Medulla oblongata (tissue), 1 donor: ENCODE measurements around the gene PHOX2B.

ENCODE experiments used
- DNase-seq: peaks from one replicate; pipeline ENCODE4 v3.0.0-alpha.2; 2015; ENCODE audit errors: extremely low spot score

The PHOX2B gene

GRCh38 chr4:41748571-41749475 is at the start of gene PHOX2B:
TSS of gene PHOX2B (minus strand) at chr4:41748725. CDS start at chr4:41748610, 115 bp downstream.
- no peak for DNase-seq

- no peak for DNase-seq
Observed at GRCh38 chr4:41797260-41797659, 48.7 kb upstream of the PHOX2B start.

DNA sequence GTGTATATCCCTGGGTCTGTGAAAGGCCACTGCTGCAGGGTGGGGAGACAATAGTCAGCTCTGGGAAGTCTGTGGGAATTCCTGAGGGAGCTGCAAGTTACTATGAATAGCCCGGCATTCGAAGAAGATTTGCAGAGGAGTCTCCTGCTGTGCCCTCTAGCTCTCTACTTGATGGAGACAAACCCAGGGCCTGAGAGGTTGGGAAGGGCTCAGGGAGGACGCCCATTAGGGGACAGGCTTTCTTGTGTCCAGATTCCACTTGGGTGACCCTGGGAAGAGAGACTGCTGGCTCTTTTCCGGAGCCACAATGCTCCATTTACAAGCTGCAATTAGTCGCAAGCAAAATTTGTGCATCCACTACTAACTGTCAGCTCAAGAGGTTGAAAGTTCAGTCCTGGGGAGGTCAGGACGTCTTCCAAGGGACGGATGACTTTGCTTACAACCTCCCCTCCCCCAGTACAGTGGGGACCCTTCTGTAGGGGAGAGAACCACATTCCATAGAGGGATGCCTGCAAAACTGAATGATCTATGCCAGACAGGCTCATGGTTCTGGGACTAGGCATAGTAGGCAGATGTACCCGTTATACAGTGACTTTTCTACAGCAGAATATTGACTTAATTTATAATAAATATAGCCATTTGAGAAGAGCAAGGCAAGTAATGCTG is 48.2 kb upstream of the PHOX2B start:
- no peak for DNase-seq

GRCh38 chr4:41795796-41796385 is 47.4 kb upstream of the PHOX2B start:
- no peak for DNase-seq

DNA sequence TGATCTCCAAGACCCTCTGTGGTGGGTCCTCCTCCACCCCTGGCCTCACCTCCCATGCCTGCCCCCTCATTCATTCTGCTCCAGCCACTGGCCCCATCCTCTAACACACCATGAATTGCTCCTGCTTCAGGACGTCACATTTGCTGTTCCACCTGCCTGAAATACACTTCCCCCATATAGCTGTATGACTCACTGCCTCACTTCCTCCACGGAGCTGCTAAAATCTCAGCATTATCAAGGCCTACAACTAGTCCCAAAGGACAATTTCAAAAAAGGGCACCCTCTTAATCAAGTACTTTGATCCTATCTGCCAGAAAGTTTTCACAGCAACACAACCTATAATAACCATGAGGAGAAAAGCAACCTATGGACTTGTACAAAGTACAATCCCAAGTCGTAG is 43.6 kb upstream of the PHOX2B start:
- DNase-seq: no peak

- DNase-seq: no peak
Observed at GRCh38 chr4:41791557-41791956, 43.0 kb upstream of the PHOX2B start.

GRCh38 chr4:41787931-41788330 is 39.4 kb upstream of the PHOX2B start:
- no peak for DNase-seq

- DNase-seq: no peak
Observed at GRCh38 chr4:41785665-41786064, 37.1 kb upstream of the PHOX2B start.

- no peak for DNase-seq
Observed at GRCh38 chr4:41784191-41784979, 35.9 kb upstream of the PHOX2B start.

DNA sequence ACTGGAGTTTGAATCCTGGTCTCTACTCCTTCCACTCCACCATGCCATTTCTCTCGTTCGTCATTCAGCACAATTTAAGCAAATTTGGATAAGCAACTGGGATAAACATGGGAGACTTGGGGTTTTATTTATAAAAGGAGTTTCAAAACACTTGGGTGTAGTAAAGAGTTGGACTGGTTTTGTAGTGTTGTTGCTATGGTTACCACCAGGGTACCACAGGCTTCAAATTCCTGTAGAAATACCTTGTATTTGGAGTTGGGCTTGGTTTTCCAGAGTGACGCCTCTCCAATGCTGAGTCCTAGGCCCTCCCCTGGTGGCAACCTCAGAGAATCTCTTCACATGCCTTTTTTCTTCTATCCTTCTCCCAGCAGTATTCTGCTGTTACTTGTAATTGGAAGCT is 27.9 kb upstream of the PHOX2B start:
- DNase-seq: no peak

GRCh38 chr4:41763729-41764128 is 15.2 kb upstream of the PHOX2B start:
- DNase-seq: no peak

GRCh38 chr4:41758884-41759283 is 10.4 kb upstream of the PHOX2B start:
- DNase-seq: no peak

DNA sequence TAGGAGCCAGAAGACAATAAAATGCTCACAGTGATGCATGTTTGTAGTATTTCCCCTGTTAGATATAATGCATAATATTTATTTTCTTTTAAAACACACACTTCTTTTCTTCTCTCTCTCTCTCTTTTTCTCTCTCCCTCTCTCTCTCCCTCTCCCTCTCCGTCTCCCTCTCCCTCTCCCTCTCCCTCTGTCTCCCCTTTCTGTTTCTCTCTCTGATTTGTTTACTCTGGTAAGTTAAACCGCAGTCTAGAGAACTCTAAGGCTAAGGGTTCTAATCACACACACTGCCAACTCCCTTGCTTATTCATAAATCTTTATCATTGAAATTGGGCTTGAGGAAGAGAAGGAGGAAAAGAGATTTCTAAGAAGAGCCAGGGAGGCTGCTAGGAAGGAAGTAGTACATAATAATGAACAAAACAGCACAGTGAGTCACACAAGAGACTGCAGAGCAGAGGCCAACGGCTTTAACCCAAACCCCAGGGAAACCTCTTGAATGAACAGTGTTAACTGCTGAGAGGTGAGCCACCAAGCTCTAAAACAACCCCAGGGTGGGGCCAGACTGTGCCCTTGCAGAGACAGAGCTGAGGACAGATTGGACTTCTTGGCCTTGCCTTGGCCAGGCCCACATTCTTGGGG is 9.1 kb upstream of the PHOX2B start:
- no peak for DNase-seq

DNA sequence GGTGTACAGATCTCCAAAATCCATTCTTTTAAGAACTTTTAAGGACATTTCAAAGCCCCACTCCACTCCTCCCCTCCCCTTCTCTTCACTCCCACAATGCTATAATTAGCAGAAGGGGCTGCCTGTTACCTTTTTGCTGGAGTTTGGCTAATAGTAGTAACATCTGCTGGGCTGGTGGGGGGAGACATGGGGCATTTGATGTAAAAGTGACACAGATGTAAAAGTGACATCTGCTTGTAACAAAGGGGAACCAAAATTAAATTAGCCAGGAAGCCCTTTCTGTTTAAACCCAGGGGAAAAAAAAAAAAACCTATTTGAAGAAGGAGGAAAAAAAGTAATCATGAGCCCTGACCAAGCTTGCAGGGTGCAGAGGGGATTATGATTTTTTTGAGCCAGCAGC is 5.4 kb upstream of the PHOX2B start:
- DNase-seq: no peak

- no peak for DNase-seq
Observed at GRCh38 chr4:41752081-41752836, 3.7 kb upstream of the PHOX2B start.

DNA sequence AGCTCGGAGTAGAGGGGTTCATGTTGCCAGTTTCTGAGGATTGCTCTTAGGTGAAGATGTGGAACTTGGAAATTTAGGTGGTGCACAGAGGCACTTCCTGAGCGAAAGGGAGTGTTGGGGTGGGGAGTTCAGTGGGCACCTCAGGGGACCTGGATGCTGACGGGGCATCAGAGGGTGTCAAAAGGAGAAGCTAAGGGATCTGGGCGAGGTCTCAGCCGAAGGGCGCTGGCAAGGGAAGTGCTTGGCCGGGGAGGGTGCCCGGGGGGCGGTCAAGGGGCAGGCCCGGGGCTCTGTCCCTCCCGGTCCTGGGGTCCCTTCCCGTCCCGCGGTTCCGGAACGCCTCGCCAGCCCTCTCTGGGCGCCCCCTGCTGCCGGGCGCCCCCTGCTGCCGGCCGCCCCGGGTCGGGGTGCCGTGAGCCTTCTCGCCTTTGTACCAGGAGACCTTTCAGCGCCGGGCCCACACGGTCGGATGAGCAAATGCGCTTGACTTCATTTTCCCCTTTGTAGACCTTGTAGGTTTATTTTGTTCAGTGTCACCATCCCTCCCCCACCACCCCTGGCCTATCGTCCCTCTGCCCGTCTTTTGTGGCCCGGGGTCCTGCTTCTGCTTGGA is 3.0 kb upstream of the PHOX2B start:
- DNase-seq: no peak

- DNase-seq: no peak
Observed at GRCh38 chr4:41750626-41751448, 2.3 kb upstream of the PHOX2B start.

GRCh38 chr4:41750121-41750625 is 1.6 kb upstream of the PHOX2B start:
- no peak for DNase-seq

- DNase-seq: no peak
Observed at GRCh38 chr4:41749631-41750039, 1.1 kb upstream of the PHOX2B start.
